GM10248 (cell line): ENCODE data around the gene SRPX2.

Experiments
- CTCF ChIA-PET: fragments of 300-600 bp; sonication (Branson Sonifier 250); formaldehyde crosslinking; extraction: SDS; loops from one replicate; lab custom pipeline; 2021; ENCODE audit warnings: antibody characterized with exemption; lab: Yijun Ruan, JAX
- POLR2A ChIA-PET: fragments of 350-650 bp; sonication (Branson Sonifier 250); formaldehyde crosslinking; extraction: SDS; loops from one replicate; lab custom pipeline; 2020; ENCODE audit warnings: antibody characterized with exemption; lab: Yijun Ruan, JAX
- DNase-seq: peaks from one replicate; pipeline ENCODE4 v3.0.0; 2012; ENCODE audit errors: extremely low spot score
- CTCF ChIP-seq: IDR thresholded peaks from 2 replicates; pipeline ENCODE4 v1.5.1; 2012; ENCODE audit warnings: mild to moderate bottlenecking, low read depth; ENCODE audit errors: extremely low read depth, missing control alignments, control extremely low read depth

Gene SRPX2

GRCh38 chrX:100659431-100660137, 15.6 kb downstream of the SRPX2 start:
- POLR2A ChIA-PET: no interaction called here
- no peak for TF ChIP-seq CTCF
- DNase-seq: no peak
- CTCF ChIA-PET: no interaction called here

GRCh38 chrX:100662170-100662569, 18.2 kb downstream of the SRPX2 start:
- POLR2A ChIA-PET: no interaction called here
- no peak for DNase-seq
- CTCF ChIA-PET: no interaction called here
- no peak for TF ChIP-seq CTCF

GRCh38 chrX:100662796-100663195, 18.8 kb downstream of the SRPX2 start:
- ChIA-PET CTCF (no interaction called here), POLR2A (no interaction called here)
- TF ChIP-seq CTCF: no peak
- no peak for DNase-seq

GRCh38 chrX:100663642-100664041, 19.6 kb downstream of the SRPX2 start:
- POLR2A ChIA-PET: no interaction called here
- CTCF ChIA-PET: interaction anchor here (0.7 to 1.1 kb wide), 2 partner anchors 9 to 11 kb away, joined by 3 to 4 read pairs; no protein-coding TSS in a partner anchor
- TF ChIP-seq CTCF: no peak
- DNase-seq: no peak

GRCh38 chrX:100672966-100673365, 29.0 kb downstream of the SRPX2 start:
- CTCF ChIA-PET: interaction anchor here (1.3 to 2.9 kb wide), 2 partner anchors 93 to 96 kb away, joined by 3 to 28 read pairs; no protein-coding TSS in a partner anchor
- TF ChIP-seq CTCF: no peak
- POLR2A ChIA-PET: no interaction called here
- no peak for DNase-seq

GRCh38 chrX:100673397-100673953, 29.5 kb downstream of the SRPX2 start:
- DNase-seq: no peak
- ChIA-PET CTCF (interaction anchor here (1.3 to 3.0 kb wide), 5 partner anchors 12 to 96 kb away, joined by 3 to 28 read pairs (median 6); no protein-coding TSS in a partner anchor), POLR2A (no interaction called here)
- TF ChIP-seq CTCF: no peak
